AG04449 (cell line): ENCODE results near the gene LRFN2.

Experiments
- CTCF ChIA-PET: fragments of 350-600 bp; formaldehyde crosslinking; extraction: SDS; loops from one replicate; lab custom pipeline; 2021; ENCODE audit warnings: antibody characterized with exemption; lab: Yijun Ruan, JAX
- POLR2A ChIA-PET: fragments of 400-600, 350-600 bp; formaldehyde crosslinking; extraction: SDS; loops from one replicate; lab custom pipeline; 2020; ENCODE audit warnings: antibody characterized with exemption, inconsistent platforms; lab: Yijun Ruan, JAX
- DNase-seq: peaks from one replicate; pipeline ENCODE4 v3.0.0-alpha.2; 2010; ENCODE audit warnings: low read depth, low spot score
- H3K4me3 ChIP-seq: 2 replicates; pipeline ENCODE4 v1.5.1; 2011; ENCODE audit warnings: low read depth, mild to moderate bottlenecking, control low read depth, low read length
- TF ChIP-seq, protein P1 (sequence below): IDR thresholded peaks from one replicate; pipeline ENCODE4 v1.5.1; 2011; ENCODE audit warnings: mild to moderate bottlenecking, moderate library complexity, low read length, control low read depth, inconsistent platforms; ENCODE audit not compliant: insufficient read depth; ENCODE audit errors: missing control alignments

The LRFN2 gene

DNA sequence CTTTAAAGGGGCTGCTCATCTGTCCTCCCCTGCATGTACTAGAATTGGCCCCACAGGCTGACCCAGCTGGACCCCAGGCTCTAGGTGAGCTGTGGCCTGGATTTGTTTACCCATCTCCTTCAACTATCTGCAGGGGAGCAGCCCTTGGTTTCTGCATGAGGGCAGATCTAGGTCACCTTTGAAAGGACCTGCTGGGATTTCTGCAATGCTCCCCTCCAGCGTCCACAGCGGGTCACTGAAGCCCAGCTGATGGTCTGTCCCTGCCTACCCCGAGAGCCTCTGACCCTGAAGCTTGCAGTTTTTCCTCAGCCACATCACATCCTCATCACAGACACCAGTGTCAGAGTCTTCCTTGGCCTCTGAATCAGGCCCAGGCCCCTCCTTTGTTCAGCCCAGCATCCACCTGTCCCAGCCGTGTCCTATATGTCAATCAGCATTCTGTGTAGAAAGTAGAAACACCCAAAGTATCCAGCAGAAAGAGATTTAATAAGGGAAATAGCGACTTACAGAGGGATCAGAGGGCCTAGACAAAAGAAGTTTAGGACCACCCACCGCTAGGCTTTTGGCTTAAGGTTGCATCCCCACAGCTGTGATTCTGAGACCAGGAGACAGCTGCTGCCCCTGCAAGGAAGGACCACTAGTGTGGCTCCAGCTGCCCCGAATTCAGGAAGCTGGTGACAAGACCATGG lies 243.1 kb downstream of the LRFN2 start:
- POLR2A ChIA-PET: no interaction called here
- DNase-seq: no peak

GRCh38 chr6:40343318-40343876 lies 243.8 kb downstream of the LRFN2 start:
- no peak for DNase-seq
- TF ChIP-seq, protein P1, sequence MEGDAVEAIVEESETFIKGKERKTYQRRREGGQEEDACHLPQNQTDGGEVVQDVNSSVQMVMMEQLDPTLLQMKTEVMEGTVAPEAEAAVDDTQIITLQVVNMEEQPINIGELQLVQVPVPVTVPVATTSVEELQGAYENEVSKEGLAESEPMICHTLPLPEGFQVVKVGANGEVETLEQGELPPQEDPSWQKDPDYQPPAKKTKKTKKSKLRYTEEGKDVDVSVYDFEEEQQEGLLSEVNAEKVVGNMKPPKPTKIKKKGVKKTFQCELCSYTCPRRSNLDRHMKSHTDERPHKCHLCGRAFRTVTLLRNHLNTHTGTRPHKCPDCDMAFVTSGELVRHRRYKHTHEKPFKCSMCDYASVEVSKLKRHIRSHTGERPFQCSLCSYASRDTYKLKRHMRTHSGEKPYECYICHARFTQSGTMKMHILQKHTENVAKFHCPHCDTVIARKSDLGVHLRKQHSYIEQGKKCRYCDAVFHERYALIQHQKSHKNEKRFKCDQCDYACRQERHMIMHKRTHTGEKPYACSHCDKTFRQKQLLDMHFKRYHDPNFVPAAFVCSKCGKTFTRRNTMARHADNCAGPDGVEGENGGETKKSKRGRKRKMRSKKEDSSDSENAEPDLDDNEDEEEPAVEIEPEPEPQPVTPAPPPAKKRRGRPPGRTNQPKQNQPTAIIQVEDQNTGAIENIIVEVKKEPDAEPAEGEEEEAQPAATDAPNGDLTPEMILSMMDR: no peak
- ChIA-PET POLR2A (no interaction called here), CTCF (no interaction called here)
- H3K4me3 ChIP-seq: no peak overlapping the region

More for the DNA sequence above, 243.1 kb downstream of the LRFN2 start:
- CTCF ChIA-PET: no interaction called here
- H3K4me3 ChIP-seq: no peak overlapping the region
- TF ChIP-seq, protein P1: no peak

DNA sequence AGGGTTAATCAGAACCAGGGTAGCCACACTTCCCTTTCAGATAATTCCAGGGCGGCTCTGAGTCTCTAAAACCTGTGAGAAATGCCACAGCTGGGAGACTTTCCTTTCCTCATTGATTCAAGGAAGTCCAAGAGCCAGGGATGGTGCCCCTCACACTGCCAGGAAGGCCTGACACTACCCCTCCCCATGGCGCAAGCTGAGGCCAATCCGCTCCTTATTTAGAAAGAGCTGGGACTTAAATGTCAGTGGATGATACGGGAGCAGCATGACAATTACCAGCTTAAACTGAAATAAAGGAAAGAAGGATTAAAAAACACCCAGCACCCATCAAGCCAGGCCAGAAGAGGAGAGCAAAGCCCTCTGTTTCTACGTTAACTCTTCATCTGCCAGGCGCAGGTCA lies 244.4 kb downstream of the LRFN2 start:
- H3K4me3 ChIP-seq: no peak overlapping the region
- no peak for DNase-seq
- CTCF ChIA-PET: no interaction called here
- POLR2A ChIA-PET: interaction anchor here (0.6 kb wide), 1 partner anchor 64 kb away, joined by 3 read pairs; no protein-coding TSS in a partner anchor
- TF ChIP-seq, protein P1: no peak

GRCh38 chr6:40341726-40342125 lies 245.4 kb downstream of the LRFN2 start:
- no peak overlapping the region for H3K4me3 ChIP-seq
- TF ChIP-seq, protein P1: no peak
- DNase-seq: no peak
- ChIA-PET POLR2A (no interaction called here), CTCF (no interaction called here)
